Erythroblast (primary cell): ENCODE measurements around the gene PIK3R3.

ENCODE experiments used
- DNase-seq, 2 experiments: peaks; one replicate each; lab custom pipeline; 2025; lab: John Stamatoyannopoulos, UW
- GATA1 ChIP-seq: IDR thresholded peaks from 2 replicates; pipeline ENCODE4 v1.6.1; 2011; ENCODE audit warnings: low read depth, mild to moderate bottlenecking, control low read depth, low read length, moderate library complexity
- POLR2A ChIP-seq: IDR thresholded peaks from 2 replicates; pipeline ENCODE4 v1.6.1; 2011; ENCODE audit warnings: mild to moderate bottlenecking, low read length

The PIK3R3 gene

GRCh38 chr1:46169811-46170454 is 37.5 kb upstream of the PIK3R3 start:
- TF ChIP-seq GATA1, result no peak
- DNase-seq, result no peak

- no peak for DNase-seq
- no peak for TF ChIP-seq POLR2A
- no peak for TF ChIP-seq GATA1
These were observed 36.0 kb upstream of the PIK3R3 start for GRCh38 chr1:46168477-46168876.

GRCh38 chr1:46166521-46167462 is 34.4 kb upstream of the PIK3R3 start:
- no peak for TF ChIP-seq GATA1
- no peak for DNase-seq

- DNase-seq, result no peak
- TF ChIP-seq POLR2A, result no peak
- TF ChIP-seq GATA1, result no peak
These were observed 27.8 kb upstream of the PIK3R3 start for GRCh38 chr1:46160212-46160611.

GRCh38 chr1:46159516-46159915 is 27.1 kb upstream of the PIK3R3 start:
- DNase-seq, result peak in 1 of 2 experiments; percentile 58
- TF ChIP-seq GATA1 (no peak), POLR2A (no peak)

GRCh38 chr1:46158312-46159281 is 26.2 kb upstream of the PIK3R3 start:
- TF ChIP-seq POLR2A, result no peak
- TF ChIP-seq GATA1, result no peak
- DNase-seq, result peak; percentile 74 to 91

- TF ChIP-seq POLR2A (no peak), GATA1 (no peak)
- no peak for DNase-seq
These were observed 25.5 kb upstream of the PIK3R3 start for GRCh38 chr1:46157916-46158311.

DNA sequence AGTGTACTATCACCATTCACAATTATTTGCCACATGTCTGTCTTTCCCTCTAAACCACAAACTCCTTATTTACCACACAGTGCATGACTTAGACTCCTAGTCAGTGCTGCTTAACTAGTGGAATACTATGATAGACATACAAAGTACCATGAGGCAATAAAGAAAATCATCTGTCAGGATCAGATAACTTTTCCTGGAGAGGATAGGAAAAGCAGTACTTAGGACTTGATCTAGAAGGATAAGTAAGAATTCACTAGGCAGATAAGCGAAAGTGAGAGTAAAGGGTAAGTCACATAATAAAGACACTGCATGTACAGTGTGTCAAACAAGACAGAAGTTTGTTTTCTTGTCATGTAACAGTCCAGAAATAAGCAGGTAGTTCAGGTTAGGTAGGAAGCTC is 21.3 kb upstream of the PIK3R3 start:
- no peak for TF ChIP-seq GATA1
- no peak for TF ChIP-seq POLR2A
- no peak for DNase-seq

DNA sequence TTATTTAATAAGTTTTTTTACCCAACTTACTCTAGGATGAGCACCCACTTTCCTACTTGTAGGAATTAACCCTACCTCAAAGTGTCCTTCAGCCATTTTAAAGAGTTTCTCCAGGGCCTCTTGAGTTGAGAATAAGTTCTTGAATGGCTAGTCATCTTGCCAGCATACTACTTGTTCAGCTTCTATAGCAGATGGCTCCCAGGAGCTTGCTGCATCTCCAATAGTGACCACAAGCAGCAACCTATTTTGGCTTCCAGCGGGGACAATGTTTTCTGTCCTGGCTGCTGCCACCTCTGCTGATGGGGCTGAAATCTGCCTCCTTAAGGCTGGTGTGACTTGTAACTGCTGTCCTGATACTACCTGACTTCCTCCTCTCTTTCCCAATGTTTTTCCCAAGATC is 20.8 kb upstream of the PIK3R3 start:
- DNase-seq, result no peak
- TF ChIP-seq GATA1, result no peak
- no peak for TF ChIP-seq POLR2A

DNA sequence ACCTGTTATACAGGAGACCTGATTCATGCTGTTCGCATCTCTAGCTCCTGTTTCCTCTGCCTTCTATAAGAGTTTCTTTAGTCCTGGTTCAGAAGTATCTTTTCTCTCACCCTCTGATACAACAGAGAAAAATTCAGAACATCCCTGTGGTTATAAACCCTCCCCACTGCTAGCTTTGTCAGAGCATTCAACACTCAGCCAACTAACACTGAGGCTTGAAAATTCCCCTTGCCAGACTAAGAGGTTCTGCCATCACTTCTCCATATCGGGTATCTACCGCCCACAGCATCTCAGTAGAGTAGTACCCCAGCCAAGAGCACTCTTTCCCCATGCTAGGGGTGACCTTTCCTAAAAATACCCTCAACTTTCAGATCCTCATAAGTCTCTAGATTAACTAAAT is 19.6 kb upstream of the PIK3R3 start:
- DNase-seq, result no peak
- no peak for TF ChIP-seq POLR2A
- TF ChIP-seq GATA1, result no peak

- DNase-seq, result no peak
- no peak for TF ChIP-seq GATA1
- no peak for TF ChIP-seq POLR2A
These were observed 17.7 kb upstream of the PIK3R3 start for GRCh38 chr1:46150085-46150484.

GRCh38 chr1:46148318-46148717 is 15.9 kb upstream of the PIK3R3 start:
- no peak for DNase-seq
- TF ChIP-seq GATA1 (no peak), POLR2A (no peak)

- DNase-seq, result no peak
- no peak for TF ChIP-seq POLR2A
- no peak for TF ChIP-seq GATA1
These were observed 5.5 kb upstream of the PIK3R3 start for GRCh38 chr1:46137916-46138315.

GRCh38 chr1:46136711-46137110 is 4.3 kb upstream of the PIK3R3 start:
- no peak for DNase-seq
- no peak for TF ChIP-seq POLR2A
- no peak for TF ChIP-seq GATA1
